SK-N-SH (cell line): ENCODE data around the gene LPP. TPM values are rescaled to one million over a fixed set of nuclear protein-coding genes. Genes with fewer than 3 reads are reported as not detected.

ENCODE experiments used
- CTCF ChIA-PET: fragments of 300-600, 350-600 bp; formaldehyde crosslinking; extraction: SDS; loops from one replicate; lab custom pipeline; 2021; lab: Yijun Ruan, JAX
- POLR2A ChIA-PET: fragments of 350-600 bp; sonication (Branson Sonifier 250); formaldehyde crosslinking; extraction: SDS; loops from one replicate; lab custom pipeline; 2020; ENCODE audit warnings: antibody characterized with exemption, inconsistent platforms; lab: Yijun Ruan, JAX
- DNase-seq: peaks from one replicate; pipeline ENCODE4 v3.0.0; 2012
- H2AFZ ChIP-seq: fragments of 200-600 bp; sonication (generic); 2 replicates; pipeline ENCODE4 v1.8.1; 2016; ENCODE audit warnings: antibody characterized with exemption, mild to moderate bottlenecking, low read depth
- H3F3A ChIP-seq: fragments of 200-600 bp; sonication (generic); replicated peaks from 2 replicates; pipeline ENCODE3; 2016; ENCODE audit warnings: antibody characterized with exemption, mild to moderate bottlenecking; ENCODE audit not compliant: insufficient read depth
- H3K27ac ChIP-seq, 2 experiments: fragments of 200-500 bp in 1 of 2; fragments of 200-600 bp in 1 of 2; sonication (Bioruptor generic) in 1 of 2; sonication (generic), shearing (Covaris generic) in 1 of 2; 2 replicates each; pipeline versions ENCODE4 v1.5.1 to v1.6.1; 2014 to 2016; ENCODE audit warnings: low read depth in 2 of 2, inconsistent platforms in 1 of 2, low read length in 1 of 2, mild to moderate bottlenecking in 1 of 2, mixed read lengths in 1 of 2
- H3K27me3 ChIP-seq: fragments of 200-600 bp; sonication (generic), shearing (Covaris generic); 2 replicates; pipeline ENCODE4 v1.6.1; 2016; ENCODE audit warnings: mixed run types; ENCODE audit not compliant: insufficient read depth
- H3K36me3 ChIP-seq, 2 experiments: fragments of 200-500 bp in 1 of 2; fragments of 200-600 bp in 1 of 2; sonication (Bioruptor generic) in 1 of 2; sonication (generic) in 1 of 2; replicated peaks in 1 of 2; 2 replicates each; pipeline versions ENCODE3 to v1.5.1; 2014 to 2016; ENCODE audit warnings: low read length in 1 of 2, mild to moderate bottlenecking in 1 of 2; ENCODE audit not compliant: insufficient read depth in 2 of 2, control insufficient read depth in 1 of 2
- H3K4me1 ChIP-seq, 2 experiments: fragments of 200-500 bp in 1 of 2; fragments of 200-600 bp in 1 of 2; sonication (Bioruptor generic) in 1 of 2; sonication (generic), shearing (Covaris generic) in 1 of 2; 2 replicates each; pipeline versions ENCODE4 v1.5.1 to v1.6.1; 2014 to 2016; ENCODE audit warnings: low read depth in 1 of 2, low read length in 1 of 2, mixed run types in 1 of 2; ENCODE audit not compliant: insufficient read depth in 2 of 2, control insufficient read depth in 1 of 2
- H3K4me2 ChIP-seq: fragments of 200-600 bp; sonication (generic), shearing (Covaris generic); 2 replicates; pipeline ENCODE4 v1.6.1; 2017; ENCODE audit warnings: mixed run types
- H3K4me3 ChIP-seq, 2 experiments: fragments of 200-500 bp in 1 of 2; fragments of 200-600 bp in 1 of 2; sonication (Bioruptor generic) in 1 of 2; sonication (generic), shearing (Covaris generic) in 1 of 2; 2 replicates each; pipeline versions ENCODE4 v1.5.1 to v1.8.1; 2014 to 2016; ENCODE audit warnings: low read depth in 2 of 2, inconsistent platforms in 1 of 2, low read length in 1 of 2, mild to moderate bottlenecking in 1 of 2, mixed read lengths in 1 of 2, moderate library complexity in 1 of 2
- H3K79me2 ChIP-seq: fragments of 200-600 bp; sonication (generic); 2 replicates; pipeline ENCODE4 v1.8.1; 2017; ENCODE audit warnings: mild to moderate bottlenecking; ENCODE audit not compliant: insufficient read depth
- H3K9ac ChIP-seq: fragments of 200-600 bp; sonication (generic); 2 replicates; pipeline ENCODE4 v1.6.1; 2017; ENCODE audit warnings: mixed run types
- H3K9me2 ChIP-seq: fragments of 200-600 bp; sonication (generic); 2 replicates; pipeline ENCODE4 v1.6.1; 2017; ENCODE audit warnings: mixed run types
- H3K9me3 ChIP-seq: fragments of 200-600 bp; sonication (generic); 2 replicates; pipeline ENCODE4 v1.6.1; 2017; ENCODE audit warnings: mixed run types, mild to moderate bottlenecking, moderate library complexity
- H4K20me1 ChIP-seq: fragments of 200-600 bp; sonication (generic); 2 replicates; pipeline ENCODE4 v1.6.1; 2017; ENCODE audit warnings: mild to moderate bottlenecking, mixed run types; ENCODE audit not compliant: insufficient read depth
- EP300 ChIP-seq, 2 experiments: IDR thresholded peaks; 2 replicates each; pipeline versions ENCODE4 v1.4.0 to v1.6.1; 2012; ENCODE audit warnings: borderline replicate concordance in 1 of 2, low read depth in 1 of 2, low read length in 1 of 2
- FOSL2 ChIP-seq: IDR thresholded peaks from 2 replicates; pipeline ENCODE4 v1.4.0; 2012; ENCODE audit warnings: low read depth, mild to moderate bottlenecking, moderate library complexity, borderline replicate concordance
- GABPA ChIP-seq: IDR thresholded peaks from 2 replicates; pipeline ENCODE4 v1.4.0; 2012; ENCODE audit warnings: low read depth, mild to moderate bottlenecking
- JUND ChIP-seq: IDR thresholded peaks from 2 replicates; pipeline ENCODE4 v1.4.0; 2012
- MEF2A ChIP-seq: IDR thresholded peaks from 2 replicates; pipeline ENCODE4 v1.4.0; 2012; ENCODE audit warnings: low read depth, borderline replicate concordance
- NFIC ChIP-seq: IDR thresholded peaks from 2 replicates; pipeline ENCODE4 v1.4.0; 2012; ENCODE audit warnings: borderline replicate concordance
- NRF1 ChIP-seq: IDR thresholded peaks from 2 replicates; pipeline ENCODE4 v1.6.1; 2012; ENCODE audit warnings: low read depth, mild to moderate bottlenecking, low read length
- POLR2AphosphoS5 ChIP-seq: IDR thresholded peaks from 2 replicates; pipeline ENCODE4 v1.6.1; 2012; ENCODE audit warnings: low read depth, low read length
- RAD21 ChIP-seq: IDR thresholded peaks from 2 replicates; pipeline ENCODE4 v1.6.1; 2012; ENCODE audit warnings: mild to moderate bottlenecking, low read length
- RFX5 ChIP-seq: IDR thresholded peaks from 2 replicates; pipeline ENCODE4 v1.6.1; 2012; ENCODE audit warnings: mild to moderate bottlenecking, improper control_type of control experiment, low read length
- RXRA ChIP-seq: IDR thresholded peaks from 2 replicates; pipeline ENCODE4 v1.4.0; 2012; ENCODE audit warnings: low read depth, mild to moderate bottlenecking, borderline replicate concordance
- SIN3A ChIP-seq: IDR thresholded peaks from 2 replicates; pipeline ENCODE4 v1.6.1; 2012; ENCODE audit warnings: low read depth, mild to moderate bottlenecking, low read length, moderate library complexity, borderline replicate concordance
- SMC3 ChIP-seq: IDR thresholded peaks from 2 replicates; pipeline ENCODE4 v1.6.1; 2012; ENCODE audit warnings: low read depth, low read length, improper control_type of control experiment
- TCF12 ChIP-seq: IDR thresholded peaks from 2 replicates; pipeline ENCODE4 v1.4.0; 2012
- TEAD4 ChIP-seq: IDR thresholded peaks from 2 replicates; pipeline ENCODE4 v1.4.0; 2012; ENCODE audit warnings: mild to moderate bottlenecking, borderline replicate concordance; ENCODE audit not compliant: insufficient read depth
- YY1 ChIP-seq: IDR thresholded peaks from 2 replicates; pipeline ENCODE4 v1.4.0; 2012; ENCODE audit warnings: low read depth, mild to moderate bottlenecking
- WGBS: methylation state at CpG from one replicate; pipeline ENCODE4 v1.1.6; 2017; ENCODE audit warnings: low lambda C conversion rate; 5-methylcytosine and 5-hydroxymethylcytosine counted together
- polyA plus RNA-seq, 3 experiments: library from polyadenylated mRNA; depleted of rRNA; stranded (reverse); fragments of >200 nt; gene quantifications; 2 replicates each; pipeline ENCODE4 v1.2.3, GENCODE V29; 2012
- TF ChIP-seq, protein P1 (sequence below): fragments of 150-350 bp; IDR thresholded peaks from 2 replicates; pipeline ENCODE4 v1.6.1; 2016; ENCODE audit warnings: mild to moderate bottlenecking, low read depth, low read length
- TF ChIP-seq, protein P2 (sequence below): fragments of 200-600 bp; sonication (generic); IDR thresholded peaks from 2 replicates; pipeline ENCODE4 v1.6.1; 2017; ENCODE audit warnings: antibody characterized with exemption, mild to moderate bottlenecking, moderate library complexity
- TF ChIP-seq, protein P3 (sequence below): fragments of 150-350 bp; IDR thresholded peaks from 2 replicates; pipeline ENCODE4 v1.6.1; 2017; ENCODE audit warnings: antibody characterized with exemption, low read length, low read depth, borderline replicate concordance
- TF ChIP-seq, protein P4 (sequence below): IDR thresholded peaks from 2 replicates; pipeline ENCODE4 v1.4.0; 2012; ENCODE audit warnings: low read depth
- TF ChIP-seq, protein P5 (sequence below): IDR thresholded peaks from 2 replicates; pipeline ENCODE4 v1.4.0; 2012; ENCODE audit warnings: low read depth, borderline replicate concordance

Gene LPP
- polyA plus RNA-seq, 1 of the 3 experiments (the other 2 are of a cell fraction): 6.6 TPM

DNA sequence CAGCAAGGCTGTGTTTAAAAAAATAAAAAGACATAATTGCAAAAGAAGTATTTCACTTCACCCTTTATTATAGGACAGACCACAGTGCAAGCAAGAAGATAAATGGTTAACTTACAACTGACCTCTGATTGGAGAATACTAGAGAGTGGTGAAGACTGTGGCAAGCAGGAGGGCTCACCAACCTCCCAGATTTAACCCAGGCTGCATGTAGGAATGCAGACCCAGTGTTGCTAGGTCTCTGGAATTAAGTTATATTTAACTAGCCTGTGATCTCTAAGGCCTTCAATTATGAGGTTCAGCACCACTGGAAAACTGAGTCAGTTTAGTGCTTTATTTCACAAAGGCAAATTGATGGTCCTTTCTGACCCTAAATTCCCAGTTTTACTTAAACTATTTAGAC is 436.6 kb downstream of the LPP start:
- H3K9me2 ChIP-seq: no peaks in the 10 kb centered on the region
- TF ChIP-seq, protein P1, sequence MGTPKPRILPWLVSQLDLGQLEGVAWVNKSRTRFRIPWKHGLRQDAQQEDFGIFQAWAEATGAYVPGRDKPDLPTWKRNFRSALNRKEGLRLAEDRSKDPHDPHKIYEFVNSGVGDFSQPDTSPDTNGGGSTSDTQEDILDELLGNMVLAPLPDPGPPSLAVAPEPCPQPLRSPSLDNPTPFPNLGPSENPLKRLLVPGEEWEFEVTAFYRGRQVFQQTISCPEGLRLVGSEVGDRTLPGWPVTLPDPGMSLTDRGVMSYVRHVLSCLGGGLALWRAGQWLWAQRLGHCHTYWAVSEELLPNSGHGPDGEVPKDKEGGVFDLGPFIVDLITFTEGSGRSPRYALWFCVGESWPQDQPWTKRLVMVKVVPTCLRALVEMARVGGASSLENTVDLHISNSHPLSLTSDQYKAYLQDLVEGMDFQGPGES: no peak
- TF ChIP-seq POLR2AphosphoS5 (no peak), RAD21 (no peak)
- TF ChIP-seq, protein P2, sequence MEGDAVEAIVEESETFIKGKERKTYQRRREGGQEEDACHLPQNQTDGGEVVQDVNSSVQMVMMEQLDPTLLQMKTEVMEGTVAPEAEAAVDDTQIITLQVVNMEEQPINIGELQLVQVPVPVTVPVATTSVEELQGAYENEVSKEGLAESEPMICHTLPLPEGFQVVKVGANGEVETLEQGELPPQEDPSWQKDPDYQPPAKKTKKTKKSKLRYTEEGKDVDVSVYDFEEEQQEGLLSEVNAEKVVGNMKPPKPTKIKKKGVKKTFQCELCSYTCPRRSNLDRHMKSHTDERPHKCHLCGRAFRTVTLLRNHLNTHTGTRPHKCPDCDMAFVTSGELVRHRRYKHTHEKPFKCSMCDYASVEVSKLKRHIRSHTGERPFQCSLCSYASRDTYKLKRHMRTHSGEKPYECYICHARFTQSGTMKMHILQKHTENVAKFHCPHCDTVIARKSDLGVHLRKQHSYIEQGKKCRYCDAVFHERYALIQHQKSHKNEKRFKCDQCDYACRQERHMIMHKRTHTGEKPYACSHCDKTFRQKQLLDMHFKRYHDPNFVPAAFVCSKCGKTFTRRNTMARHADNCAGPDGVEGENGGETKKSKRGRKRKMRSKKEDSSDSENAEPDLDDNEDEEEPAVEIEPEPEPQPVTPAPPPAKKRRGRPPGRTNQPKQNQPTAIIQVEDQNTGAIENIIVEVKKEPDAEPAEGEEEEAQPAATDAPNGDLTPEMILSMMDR: no peak
- POLR2A ChIA-PET: no interaction called here
- H3K36me3 ChIP-seq: no peaks in the 10 kb centered on the region
- H3F3A ChIP-seq: peaks cover 24% of the 10 kb centered on the region
- CTCF ChIA-PET: no interaction called here
- H3K27ac ChIP-seq: peak overlapping the region in 1 of 2 experiments; percentile 10; a peak in 1 of 4 replicates
- no peak overlapping the region for H3K4me2 ChIP-seq
- no peaks in the 10 kb centered on the region for H3K9me3 ChIP-seq
- no peaks in the 10 kb centered on the region for H3K27me3 ChIP-seq
- peaks cover 46% of the 10 kb centered on the region for H3K79me2 ChIP-seq
- H3K9ac ChIP-seq: no peak overlapping the region
- no peak overlapping the region for H2AFZ ChIP-seq
- DNase-seq: no peak
- peaks cover 0 to 23% of the 10 kb centered on the region in 2 experiments for H3K4me1 ChIP-seq
- H4K20me1 ChIP-seq: no peaks in the 10 kb centered on the region
- H3K4me3 ChIP-seq: no peak overlapping the region

DNA sequence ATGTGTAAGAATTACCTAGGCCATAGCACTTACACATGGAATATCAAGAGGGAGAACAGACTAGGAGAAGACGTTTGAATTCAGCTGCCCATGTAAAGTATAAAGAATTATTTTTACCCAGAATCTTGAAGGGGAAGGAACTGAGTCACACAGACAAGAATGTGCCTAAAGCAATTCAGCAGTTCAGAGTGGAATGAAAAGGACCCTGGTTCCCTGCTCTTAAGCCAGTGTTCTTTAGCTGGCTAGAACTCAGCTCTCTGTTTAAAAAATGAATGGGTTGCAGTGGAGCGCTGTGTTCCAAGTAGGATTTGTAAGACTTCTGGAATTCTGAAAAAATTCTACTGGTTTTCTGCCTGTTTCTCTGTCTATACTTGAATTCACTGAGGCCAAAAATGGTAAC is 440.2 kb downstream of the LPP start:
- CTCF ChIA-PET: no interaction called here
- DNase-seq: no peak
- H3K4me3 ChIP-seq: no peak overlapping the region
- TF ChIP-seq TCF12: peak; percentile 72
- TF ChIP-seq NFIC: peak; percentile 73
- TF ChIP-seq, protein P3, sequence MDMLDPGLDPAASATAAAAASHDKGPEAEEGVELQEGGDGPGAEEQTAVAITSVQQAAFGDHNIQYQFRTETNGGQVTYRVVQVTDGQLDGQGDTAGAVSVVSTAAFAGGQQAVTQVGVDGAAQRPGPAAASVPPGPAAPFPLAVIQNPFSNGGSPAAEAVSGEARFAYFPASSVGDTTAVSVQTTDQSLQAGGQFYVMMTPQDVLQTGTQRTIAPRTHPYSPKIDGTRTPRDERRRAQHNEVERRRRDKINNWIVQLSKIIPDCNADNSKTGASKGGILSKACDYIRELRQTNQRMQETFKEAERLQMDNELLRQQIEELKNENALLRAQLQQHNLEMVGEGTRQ: no peak
- TF ChIP-seq, protein P4, sequence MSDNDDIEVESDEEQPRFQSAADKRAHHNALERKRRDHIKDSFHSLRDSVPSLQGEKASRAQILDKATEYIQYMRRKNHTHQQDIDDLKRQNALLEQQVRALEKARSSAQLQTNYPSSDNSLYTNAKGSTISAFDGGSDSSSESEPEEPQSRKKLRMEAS: peak; percentile 41; the same call in 1 of the 2 replicates
- peak; percentile 49; the same call in 1 of the 2 replicates for TF ChIP-seq POLR2AphosphoS5
- TF ChIP-seq SIN3A: no peak
- no peak for TF ChIP-seq NRF1
- peak; percentile 77 for TF ChIP-seq JUND
- TF ChIP-seq MEF2A: peak; percentile 75; the same call in 1 of the 2 replicates
- TF ChIP-seq YY1: peak; percentile 30; the same call in 1 of the 2 replicates
- peak in 1 of 2 experiments; percentile 78; a peak in 1 of 4 replicates for TF ChIP-seq EP300 (IDR thresholded peaks at IDR 0.05; ENCODE audit: borderline replicate concordance in 1 of 2, low read depth in 1 of 2, low read length in 1 of 2)
- TF ChIP-seq, protein P1: no peak
- TF ChIP-seq RFX5: no peak
- TF ChIP-seq RXRA: peak; percentile 41; the same call in 1 of the 2 replicates
- TF ChIP-seq FOSL2: peak; percentile 75
- peak; percentile 77 for TF ChIP-seq TEAD4
- TF ChIP-seq GABPA: no peak
- TF ChIP-seq RAD21: no peak
- TF ChIP-seq SMC3: no peak
- TF ChIP-seq, protein P5, sequence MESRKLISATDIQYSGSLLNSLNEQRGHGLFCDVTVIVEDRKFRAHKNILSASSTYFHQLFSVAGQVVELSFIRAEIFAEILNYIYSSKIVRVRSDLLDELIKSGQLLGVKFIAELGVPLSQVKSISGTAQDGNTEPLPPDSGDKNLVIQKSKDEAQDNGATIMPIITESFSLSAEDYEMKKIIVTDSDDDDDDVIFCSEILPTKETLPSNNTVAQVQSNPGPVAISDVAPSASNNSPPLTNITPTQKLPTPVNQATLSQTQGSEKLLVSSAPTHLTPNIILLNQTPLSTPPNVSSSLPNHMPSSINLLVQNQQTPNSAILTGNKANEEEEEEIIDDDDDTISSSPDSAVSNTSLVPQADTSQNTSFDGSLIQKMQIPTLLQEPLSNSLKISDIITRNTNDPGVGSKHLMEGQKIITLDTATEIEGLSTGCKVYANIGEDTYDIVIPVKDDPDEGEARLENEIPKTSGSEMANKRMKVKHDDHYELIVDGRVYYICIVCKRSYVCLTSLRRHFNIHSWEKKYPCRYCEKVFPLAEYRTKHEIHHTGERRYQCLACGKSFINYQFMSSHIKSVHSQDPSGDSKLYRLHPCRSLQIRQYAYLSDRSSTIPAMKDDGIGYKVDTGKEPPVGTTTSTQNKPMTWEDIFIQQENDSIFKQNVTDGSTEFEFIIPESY: no peak

More for the DNA sequence above, 440.2 kb downstream of the LPP start:
- Histone ChIP-seq H3K4me1 (peaks cover 0 to 34% of the 10 kb centered on the region in 2 experiments), H3K27ac (peak overlapping the region; percentile 74 to 83; a peak in 3 of 4 replicates), H3K9me2 (no peaks in the 10 kb centered on the region), H3K79me2 (peaks cover 39% of the 10 kb centered on the region), H3K9ac (no peak overlapping the region), H2AFZ (no peak overlapping the region), H3K27me3 (no peaks in the 10 kb centered on the region), H3K36me3 (peaks cover 0 to 8% of the 10 kb centered on the region in 2 experiments), H3K4me2 (peak overlapping the region; percentile 43), H3K9me3 (no peaks in the 10 kb centered on the region), H3F3A (peaks cover 24% of the 10 kb centered on the region), H4K20me1 (no peaks in the 10 kb centered on the region)
- POLR2A ChIA-PET: no interaction called here
- WGBS: 8% methylated on average over 2 of the region's 2 CpGs
